NCI-H1417 treated with DMSO at 0.1 percent for 48 hours (cell line): Measurements from ENCODE around the gene FAM151B.
"Not testable (repeated sequence)": the region's sequence is repeated elsewhere in the genome, so short reads cannot be mapped to it uniquely, and the experiment has no call there.

Source experiments
- DNase-seq: peaks from one replicate; lab custom pipeline; 2025; lab: John Stamatoyannopoulos, UW

FAM151B gene

DNA sequence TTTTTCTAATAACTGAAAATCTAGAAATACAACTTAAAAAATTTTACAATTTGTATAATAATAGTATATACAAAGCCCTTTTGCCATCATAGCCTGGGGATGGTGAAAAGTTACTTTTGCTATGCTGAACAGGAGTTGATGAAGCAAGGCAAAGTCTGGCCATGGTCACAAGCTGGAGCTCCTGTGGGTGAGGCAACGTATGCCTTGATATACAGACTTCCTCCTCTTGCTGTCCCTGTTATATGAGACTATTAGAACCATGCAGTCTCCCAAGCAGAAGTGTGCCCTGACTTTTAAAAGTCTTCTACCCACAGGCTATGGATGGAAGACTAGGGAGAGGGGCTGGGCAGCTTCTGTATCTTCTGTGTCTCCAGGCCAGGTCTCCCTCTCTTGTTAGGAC, 15.7 kb downstream of the FAM151B start:
- DNase-seq: no peak

DNA sequence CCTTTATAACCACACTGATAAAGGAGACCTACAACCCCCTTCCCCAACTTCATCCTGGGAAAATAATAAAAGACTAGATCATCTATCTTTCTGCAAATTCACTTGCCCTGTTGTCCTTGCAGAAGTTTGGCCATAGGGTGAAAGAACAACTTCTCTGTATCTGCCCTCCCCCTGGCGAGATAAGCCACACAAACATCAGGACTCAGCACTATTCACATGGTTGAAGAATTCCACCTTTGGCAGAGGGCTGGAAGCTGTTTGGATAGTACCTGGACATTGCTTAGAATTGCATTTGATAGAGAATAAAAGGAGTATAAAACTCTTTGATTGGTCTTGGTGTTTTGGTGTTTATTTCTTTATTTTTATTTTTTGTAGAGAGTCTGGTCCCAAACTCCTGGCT, 16.9 kb downstream of the FAM151B start:
- no peak for DNase-seq

DNA sequence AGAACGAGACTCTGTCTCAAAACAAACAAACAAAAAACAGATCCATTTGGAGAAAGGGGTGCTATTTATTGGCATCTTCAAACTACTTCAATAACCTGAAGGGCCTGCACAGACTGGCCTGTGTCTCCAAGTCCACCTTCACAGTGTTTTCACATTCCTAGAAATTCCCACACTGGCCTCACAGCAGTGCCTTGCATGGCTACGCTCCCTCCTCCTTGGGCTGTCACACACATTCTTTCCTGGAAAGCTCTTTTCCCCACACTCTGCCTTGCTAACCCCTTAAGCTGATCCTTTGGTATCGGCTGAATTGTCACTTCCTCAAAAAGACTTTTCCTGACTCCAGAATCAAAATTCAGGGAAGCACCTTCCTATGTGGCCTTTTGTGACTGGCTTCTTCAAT, 19.8 kb downstream of the FAM151B start:
- no peak for DNase-seq

DNA sequence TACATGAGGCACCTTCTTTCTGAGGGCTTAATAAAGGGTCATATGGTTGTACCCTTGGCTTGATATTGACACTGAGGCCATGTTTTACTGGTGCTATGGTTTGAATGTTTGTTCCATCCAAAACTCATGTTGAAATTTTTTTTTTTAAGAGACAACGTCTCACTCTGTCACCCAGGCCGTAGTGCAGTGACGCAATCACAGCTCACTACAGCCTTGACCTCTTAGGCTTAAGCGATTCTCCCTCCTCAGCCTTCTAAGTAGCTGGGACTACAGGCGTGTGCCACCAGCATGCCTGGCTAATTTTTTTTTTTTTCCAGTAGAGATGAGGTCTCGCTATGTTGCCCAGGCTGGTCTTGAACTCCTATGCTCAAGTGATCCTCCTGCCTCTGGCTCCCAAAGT, 20.9 kb downstream of the FAM151B start:
- no peak for DNase-seq

DNA sequence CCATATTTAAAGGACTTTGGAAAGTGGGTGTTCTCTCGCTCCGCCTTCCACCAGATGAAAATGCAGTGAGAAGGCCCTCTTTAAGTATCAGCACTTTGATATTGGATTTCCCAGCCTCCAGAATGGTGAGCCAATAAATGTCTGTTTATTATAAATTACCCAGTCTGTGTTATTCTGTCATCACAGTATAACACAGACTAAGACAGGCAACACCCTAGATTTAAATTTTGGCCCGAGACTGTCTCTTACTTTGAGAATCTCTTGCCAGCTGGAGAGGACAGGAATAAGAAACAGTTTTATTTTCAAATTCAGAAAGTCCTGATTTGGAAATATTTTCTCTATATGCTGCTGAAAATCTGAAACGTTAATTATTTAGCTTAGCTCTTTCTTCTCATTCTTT, 21.5 kb downstream of the FAM151B start:
- no peak for DNase-seq

DNA sequence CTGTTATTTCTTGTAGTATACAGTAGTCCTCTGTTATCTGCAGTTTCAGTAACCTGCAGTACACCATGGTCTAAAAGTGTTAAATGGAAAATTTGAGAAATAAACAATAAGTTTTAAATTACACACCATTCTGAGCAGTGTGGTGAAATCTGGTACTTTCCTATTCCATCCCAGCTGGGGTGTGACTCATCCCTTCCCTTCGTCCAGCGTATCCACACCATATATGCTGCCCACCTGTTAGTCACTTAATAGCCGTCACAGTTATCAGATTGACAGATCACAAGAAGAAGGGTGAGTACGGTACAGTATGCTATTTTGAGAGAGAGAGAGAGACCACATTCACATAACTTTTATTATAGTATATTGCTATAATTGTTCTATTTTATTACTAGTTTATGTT, 28.9 kb downstream of the FAM151B start:
- no peak for DNase-seq

DNA sequence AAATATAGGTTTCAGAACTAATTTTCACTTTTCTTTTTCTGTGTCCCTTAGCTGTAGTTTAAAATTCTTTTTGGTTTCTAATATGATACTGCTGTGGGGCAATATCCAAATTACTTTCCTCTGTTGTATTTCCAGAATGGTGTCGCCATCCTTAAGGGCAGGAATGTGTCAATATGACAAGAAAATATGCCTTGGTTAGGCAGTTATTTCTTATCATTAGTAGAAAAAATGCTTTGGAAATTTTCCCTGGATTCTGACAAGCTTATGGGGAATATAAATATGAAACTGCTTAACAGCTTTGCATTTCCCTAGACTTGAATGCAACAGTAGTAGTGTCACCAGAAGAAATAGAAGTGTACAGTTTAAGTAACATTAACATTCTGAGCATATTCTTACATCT, 52.8 kb downstream of the FAM151B start:
- no peak for DNase-seq

DNA sequence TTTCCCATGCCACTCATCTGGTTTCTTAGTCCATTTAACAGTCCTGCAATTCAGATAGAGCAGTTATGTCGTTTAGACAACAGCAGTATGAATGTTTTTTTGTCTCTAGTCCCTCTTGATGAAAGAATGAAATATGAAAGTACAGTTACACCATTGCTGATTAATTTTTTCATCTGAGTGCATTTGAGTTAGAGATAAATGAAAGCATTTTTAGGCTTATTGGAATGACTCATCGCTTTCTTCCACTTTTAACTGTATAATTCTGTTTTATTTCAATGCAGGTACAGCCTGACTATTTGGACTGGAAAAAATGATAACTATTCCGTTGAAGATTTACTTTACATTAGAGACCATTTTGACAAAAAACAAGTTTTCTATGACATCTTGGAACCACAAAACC, 53.5 kb downstream of the FAM151B start:
- DNase-seq: no peak

DNA sequence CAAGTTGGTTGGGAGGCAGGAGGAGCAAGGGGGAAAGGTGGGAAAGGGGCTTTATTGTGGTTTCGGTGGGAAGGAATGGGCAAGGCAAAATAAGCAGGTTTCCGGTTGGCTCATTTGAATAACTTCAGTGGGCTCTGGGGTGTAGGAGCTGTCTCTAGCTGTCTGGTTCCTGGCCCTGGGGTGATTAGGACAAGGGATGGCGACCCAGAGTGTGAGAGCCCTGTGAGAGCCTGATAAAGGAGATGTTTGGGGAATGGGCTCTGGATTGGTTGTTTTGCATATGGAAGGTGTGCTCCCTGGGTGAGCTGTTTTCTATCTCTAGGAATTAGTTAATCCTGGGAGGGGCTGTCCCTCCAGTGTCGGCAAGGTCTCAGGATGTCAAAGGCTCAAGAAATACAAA, 66.7 kb downstream of the FAM151B start:
- no peak for DNase-seq

DNA sequence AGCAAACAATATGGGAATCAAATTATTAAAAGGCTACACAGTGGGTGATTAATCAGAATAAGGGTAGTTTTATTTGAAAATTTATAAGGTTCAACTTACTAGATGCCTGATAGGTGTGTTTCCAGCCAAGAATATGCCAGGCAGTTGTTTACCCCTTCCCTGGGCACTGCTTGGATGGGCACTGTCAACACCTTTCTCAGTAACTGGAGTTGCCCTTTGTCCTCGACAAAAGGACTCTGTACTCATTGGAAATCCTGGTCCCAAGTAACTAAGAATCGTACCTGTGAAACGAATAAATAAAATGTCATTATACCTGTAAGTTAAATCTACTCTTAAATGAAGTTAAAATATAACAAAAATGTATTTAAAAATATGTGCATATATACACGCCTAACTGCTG, 67.2 kb downstream of the FAM151B start:
- DNase-seq: no peak

DNA sequence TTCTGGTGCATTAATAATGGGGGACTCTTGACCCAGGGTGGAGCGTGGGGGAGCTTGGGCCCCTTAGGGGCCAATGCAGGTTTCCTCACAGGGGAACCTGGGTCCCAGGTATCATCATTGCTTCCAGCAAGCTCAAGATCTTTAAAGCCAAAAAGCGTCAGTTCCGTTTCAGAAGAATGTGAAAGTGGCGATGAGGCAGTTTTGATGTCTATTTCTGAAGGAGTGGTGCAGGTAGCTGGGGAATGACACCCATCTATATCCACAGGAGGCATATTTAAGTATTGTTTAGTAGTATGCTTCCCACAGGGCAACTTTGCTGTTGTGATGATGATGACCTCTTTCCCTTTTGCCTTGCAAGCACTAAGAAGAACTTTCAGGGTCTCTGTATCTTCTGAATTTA, 71.3 kb downstream of the FAM151B start:
- DNase-seq: no peak

DNA sequence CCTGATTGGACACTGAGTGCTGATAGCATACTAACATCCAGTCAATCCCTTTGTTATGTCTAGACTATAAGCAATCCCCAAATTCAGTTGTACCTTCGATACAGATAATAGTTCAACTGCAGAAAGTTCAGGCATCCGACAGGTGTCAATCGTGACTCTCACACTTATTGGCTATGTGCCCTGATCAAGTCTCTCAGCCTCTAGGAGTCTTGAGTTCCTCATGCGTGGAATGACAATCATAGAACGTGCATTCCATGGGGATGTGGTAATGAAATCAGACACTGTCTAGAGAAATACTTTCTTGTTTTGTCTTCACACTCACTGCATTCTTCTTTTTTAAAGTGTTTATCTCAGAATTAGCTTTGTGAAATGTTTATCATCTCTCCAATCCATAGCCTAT, 77.4 kb downstream of the FAM151B start:
- no peak for DNase-seq

DNA sequence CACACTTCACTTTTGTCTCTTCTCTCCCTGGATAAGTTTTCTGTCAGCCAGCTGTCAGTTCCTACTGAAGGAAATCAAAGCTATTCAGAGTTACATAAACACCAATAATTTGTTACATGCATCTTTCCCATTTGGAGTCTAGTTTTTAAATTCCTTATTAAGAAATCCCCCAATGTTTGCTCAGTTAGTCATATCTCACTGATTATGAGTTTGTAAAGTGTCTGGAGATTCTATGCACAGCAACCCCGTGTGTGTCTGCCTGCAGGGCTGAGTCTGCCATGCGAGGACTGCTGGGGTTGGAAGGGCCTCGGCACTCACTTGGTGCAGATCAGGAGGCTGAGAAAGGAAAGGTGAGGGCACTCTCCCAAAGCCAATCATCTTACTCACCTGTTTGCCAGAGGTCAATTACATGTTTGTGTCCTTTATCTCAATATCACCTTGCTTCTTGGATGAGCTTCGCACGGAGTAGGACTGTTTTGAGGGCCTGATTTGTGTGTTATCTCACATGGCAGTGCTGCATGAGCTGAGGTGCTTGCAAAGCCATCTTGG, 78.9 kb downstream of the FAM151B start:
- no peak for DNase-seq

DNA sequence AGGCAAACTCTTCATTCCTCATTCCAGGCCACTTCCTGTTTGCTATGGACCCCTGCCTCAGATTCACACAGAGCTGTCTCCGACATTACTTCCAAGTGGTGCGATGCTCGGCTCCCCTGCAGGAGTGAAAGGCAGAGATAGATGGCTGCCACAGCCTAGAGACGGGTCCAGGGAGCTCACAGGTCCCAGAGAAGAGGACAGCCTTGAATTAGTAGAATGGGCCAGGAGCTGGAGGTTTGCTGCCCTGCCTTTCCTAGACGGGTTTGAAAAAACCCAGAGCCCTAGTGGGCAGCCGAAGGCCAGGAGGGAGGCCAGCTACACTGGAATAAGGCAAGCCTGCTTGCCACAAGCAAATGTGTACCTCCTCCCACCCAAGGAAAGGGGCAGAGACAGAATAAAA, 80.4 kb downstream of the FAM151B start:
- DNase-seq: no peak

DNA sequence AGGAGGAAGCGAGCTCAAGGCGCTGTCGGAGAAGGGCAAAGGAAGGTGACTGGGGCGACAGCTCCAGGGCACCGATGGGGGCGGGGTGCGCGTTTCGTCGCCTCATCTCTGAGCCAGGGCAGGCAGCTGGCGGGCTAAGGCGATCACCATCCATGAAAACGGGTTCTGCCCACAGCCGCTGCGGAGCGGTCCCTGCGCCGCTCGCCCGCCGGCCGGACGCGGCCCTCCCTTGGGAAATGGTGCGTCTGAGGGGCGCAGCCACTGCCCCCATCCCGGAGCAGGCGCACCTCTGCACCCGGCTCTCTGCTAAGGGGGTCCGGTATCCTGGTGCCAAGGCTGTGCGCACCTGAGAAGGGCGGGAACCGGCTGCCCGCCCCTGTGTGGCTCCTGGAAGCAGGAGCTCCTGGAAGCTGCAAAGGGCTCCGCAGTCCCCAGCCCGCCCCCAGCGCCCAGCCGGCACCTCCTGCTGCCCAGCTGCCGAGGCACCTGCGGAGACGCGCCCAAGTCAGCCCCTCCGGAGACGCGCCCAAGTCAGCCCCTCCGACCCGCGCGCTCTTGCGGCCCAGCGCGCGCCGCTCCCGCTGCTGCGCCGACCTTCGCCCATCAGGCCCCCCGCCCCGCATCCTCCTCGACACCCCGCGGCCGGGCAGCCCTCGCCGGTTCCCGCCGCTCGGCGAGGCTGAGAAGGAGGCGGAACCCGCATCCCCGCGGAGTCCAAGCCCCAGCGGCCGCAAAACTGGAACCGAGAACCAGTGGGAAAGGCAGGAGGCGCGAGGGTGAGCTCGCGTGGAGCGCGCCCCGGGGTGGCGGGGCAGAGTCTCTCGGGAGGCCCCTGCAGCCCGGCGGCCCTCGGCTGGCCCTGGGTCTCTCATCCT, 81.4 kb downstream of the FAM151B start:
- no peak for DNase-seq

DNA sequence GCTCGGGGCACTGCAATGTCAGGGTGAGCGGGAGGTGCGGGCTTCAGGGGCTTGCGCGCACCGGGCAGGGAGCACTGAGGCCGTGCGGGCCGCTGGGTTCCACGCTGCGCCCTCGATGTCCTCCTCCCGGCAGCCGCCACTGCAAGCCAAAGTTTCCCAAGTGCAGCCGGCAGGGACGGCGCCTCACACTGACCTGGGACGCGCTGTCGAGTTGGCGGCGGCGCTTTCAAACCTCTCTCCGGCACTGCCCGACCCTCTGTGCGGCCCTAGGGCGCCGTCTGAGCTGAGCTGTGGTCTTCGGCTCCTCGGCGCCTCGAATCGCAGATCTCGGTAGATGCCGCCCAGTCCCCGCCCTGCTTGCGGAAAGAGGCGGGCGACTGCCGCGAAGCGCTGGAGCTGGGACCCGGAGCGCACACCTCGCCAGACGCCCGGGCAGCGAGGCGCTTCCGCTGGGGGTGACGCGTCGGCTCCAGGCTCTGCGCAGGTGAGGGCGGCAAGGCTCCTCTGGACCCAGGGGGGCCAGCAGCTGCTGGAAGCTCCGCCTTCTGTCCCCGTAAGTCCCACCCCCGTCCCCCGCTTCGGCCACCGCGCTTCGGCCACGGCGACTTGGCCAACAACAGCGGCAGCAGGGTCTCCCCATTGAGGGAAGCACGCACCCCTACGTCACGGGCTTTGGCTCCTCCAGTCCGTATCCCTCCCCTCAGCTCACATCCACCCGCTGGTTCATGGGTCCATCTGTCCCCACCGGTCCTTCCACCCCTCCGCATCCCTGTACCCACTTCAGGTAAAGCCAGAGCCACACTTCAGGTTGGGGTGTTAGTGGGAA, 82.3 kb downstream of the FAM151B start, which contains the start of gene ANKRD34B:
ANKRD34B (minus strand) TSS at position 320 of the 826 bp plus-strand sequence. CDS start 10,261 bp downstream, outside the sequence.
- DNase-seq: no peak

DNA sequence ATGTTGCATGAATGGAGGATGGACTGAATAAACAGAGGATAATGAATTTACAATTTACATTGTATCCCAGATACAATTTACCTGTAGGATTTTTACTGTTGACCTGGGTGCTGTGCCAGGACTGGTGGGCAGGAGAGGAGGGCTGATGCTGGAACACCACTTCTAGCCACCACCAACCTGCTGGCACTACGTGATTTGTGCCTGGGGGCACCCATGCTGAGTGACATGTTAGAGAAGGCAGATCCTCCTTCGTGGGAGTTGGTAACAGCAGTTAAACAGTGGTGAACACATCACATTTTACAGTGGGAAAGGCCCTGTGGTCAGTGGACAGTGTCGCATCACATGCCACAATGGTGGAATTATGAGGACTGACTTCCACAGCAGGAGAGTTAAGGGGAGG, 85.2 kb downstream of the FAM151B start:
- DNase-seq: no peak

DNA sequence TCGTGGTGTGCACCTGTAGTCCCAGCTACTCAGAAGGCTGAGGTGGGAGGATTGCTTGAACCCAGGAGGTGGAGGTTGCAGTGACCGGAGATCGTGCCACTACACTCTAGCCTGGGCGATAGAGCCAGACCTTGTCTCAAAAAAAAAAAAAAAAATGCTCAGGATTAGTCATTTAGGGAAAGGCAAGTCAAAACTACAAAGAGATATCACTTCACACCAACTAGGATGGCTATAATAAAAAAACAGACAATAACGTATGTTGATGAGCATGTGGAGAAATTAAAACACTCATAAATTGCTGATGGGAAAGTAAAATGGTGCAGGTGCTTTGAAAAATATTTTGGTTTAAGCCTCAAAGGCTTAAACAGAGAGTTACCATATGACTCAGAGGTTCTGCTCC, 88.5 kb downstream of the FAM151B start:
- no peak for DNase-seq

DNA sequence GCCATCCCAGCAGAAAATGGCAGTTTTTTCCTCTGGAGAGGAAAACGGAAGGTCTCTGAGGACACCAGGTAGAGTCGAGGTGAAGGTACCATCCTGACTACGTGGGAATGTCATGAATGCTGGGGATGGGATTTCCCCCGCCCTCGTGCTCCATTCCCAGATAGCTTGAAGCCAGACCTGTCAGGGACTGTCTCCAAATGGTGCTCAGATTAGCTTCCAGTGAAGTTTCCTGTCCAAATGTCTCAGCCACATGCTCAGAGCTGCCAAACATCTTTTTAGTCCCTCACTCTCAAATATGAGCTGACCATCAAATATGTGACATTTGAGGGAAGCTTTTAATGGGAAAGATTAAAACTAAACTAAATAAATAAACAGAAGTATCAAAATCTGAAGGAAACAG, 89.8 kb downstream of the FAM151B start:
- no peak for DNase-seq

DNA sequence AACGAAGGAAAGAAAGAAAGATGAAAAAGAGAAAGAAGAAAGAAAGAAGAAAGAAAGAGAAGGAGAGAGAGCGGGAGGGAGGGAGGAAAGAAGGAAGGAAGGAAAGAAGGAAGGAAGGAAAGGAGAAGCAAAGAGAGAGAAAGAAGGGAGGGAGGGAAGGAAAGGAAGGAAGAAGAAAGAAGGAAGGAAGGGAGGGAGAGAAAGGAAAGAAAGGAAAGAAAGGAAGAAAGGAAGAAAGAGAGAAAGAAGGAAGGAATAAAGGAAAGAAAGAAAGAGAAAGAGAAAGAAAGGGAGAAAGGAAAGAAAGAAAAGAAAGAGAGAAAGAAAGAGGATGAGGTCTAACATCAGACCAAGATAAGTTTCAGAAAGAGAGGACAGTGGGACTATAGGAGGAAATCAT, 91.2 kb downstream of the FAM151B start:
- DNase-seq: no peak

DNA sequence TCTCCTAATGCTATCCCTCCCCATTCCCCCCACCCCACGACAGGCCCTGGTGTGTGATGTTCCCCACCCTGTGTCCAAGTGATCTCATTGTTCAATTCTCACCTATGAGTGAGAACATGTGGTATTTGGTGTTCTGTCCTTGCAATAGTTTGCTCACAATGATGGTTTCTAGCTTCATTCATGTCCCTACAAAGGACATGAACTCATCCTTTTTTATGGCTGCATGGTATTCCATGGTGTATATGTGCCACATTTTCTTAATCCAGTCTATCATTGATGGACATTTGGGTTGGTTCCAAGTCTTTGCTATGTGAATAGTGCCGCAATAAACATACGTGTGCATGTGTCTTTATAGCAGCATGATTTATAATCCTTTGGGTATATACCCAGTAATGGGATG, 92.4 kb downstream of the FAM151B start:
- not testable (repeated sequence) for DNase-seq

DNA sequence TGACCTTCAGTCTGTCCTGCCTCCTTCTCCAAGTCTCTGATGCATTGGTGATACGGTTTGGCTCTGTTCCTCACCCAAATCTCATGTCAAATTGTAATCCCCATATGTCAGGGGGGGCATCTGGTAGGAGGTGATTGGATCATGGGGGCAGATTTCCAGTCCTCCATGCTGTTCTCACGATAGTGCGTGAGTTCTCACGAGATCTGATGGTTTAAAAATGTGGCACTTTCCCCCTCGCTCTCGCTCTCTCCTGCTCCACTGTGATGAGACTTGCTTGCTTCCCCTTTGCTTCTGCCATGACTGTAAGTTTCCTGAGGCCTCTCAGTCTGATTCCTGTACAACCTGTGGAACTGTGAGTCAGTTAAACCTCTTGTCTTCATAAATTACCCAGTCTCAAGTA, 96.9 kb downstream of the FAM151B start:
- DNase-seq: no peak
